SK-MEL-5 (cell line): ENCODE results near the gene SARNP. TPM values are rescaled to one million over a fixed set of nuclear protein-coding genes. Genes with fewer than 3 reads are reported as not detected.

Experiments used
- DNase-seq: peaks from one replicate; pipeline ENCODE4 v3.0.0-alpha.2; 2016; ENCODE audit warnings: low read depth, low spot score
- in situ Hi-C: cut with HindIII; loops from 2 replicates; pipeline ENCODE4 v1.10.0; 2016; ENCODE audit warnings: low sequenced_read_pairs, high pct_unique_total_duplicates, low pct_unique_long_range_greater_than_20kb
- total RNA-seq: library from RNA; depleted of rRNA; stranded (reverse); fragments of >200 nt; shearing (Covaris generic); gene quantifications from 2 replicates; pipeline ENCODE4 v1.2.3, GENCODE V29; 2014

Gene SARNP
- total RNA-seq, 1 experiment from 2014 or later: 69.4 TPM

DNA sequence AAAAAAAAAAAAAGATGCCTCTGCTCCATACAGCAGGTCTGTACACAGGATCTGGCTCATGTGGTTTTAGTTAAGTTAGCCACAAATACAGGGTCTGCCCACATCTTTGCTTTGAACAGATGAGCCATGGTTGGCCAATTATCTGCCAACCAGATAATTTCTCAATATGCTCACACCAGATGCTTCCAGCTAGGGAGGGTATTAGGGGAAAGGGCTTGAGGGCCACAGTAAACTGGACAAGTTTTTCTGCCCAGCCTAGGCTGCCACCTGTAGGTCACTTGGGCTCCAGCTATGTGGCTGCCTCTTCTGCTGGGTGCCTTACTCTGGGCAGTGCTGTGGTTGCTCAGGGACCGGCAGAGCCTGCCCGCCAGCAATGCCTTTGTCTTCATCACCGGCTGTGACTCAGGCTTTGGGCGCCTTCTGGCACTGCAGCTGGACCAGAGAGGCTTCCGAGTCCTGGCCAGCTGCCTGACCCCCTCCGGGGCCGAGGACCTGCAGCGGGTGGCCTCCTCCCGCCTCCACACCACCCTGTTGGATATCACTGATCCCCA is 96.6 kb downstream of the SARNP start:
- in situ Hi-C loops: no loop called here
- DNase-seq: peak; percentile 83

- DNase-seq: no peak
- in situ Hi-C loops: no loop called here
These were observed 97.4 kb downstream of the SARNP start, which contains the start of gene RDH5 for GRCh38 chr12:55720071-55720564. RDH5 (plus strand) TSS chr12:55720393; CDS start chr12:55721185, 792 bp downstream.

GRCh38 chr12:55719371-55719770 is 98.2 kb downstream of the SARNP start:
- no peak for DNase-seq
- in situ Hi-C loops: no loop called here

- in situ Hi-C loops: no loop called here
- no peak for DNase-seq
These were observed 98.8 kb downstream of the SARNP start for GRCh38 chr12:55718624-55719275.

DNA sequence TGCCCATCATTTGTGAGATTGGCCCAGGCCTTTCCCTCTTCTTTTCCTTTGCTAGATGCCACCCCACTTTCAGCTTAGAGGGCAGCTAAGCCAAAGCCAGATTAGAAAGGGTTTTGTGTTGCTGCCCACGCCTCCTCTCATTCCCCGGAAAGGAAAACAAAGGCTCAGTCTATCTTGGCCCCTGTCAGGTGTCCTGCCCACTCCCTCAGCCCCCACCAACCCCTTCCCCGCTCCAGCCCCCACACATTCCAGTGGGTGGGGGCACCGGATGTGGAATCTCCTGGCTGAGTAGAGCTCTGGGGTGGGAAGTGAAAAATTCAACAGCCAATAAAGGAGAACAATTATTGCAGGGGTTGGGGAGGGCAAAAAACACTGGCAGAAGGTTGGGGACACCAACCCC is 99.5 kb downstream of the SARNP start:
- in situ Hi-C loops: no loop called here
- peak; percentile 90 for DNase-seq

- in situ Hi-C loops: no loop called here
- DNase-seq: peak; percentile 19
These were observed 100.2 kb downstream of the SARNP start for GRCh38 chr12:55717011-55718007.

GRCh38 chr12:55716582-55716957 is 101.0 kb downstream of the SARNP start:
- in situ Hi-C loops: no loop called here

DNA sequence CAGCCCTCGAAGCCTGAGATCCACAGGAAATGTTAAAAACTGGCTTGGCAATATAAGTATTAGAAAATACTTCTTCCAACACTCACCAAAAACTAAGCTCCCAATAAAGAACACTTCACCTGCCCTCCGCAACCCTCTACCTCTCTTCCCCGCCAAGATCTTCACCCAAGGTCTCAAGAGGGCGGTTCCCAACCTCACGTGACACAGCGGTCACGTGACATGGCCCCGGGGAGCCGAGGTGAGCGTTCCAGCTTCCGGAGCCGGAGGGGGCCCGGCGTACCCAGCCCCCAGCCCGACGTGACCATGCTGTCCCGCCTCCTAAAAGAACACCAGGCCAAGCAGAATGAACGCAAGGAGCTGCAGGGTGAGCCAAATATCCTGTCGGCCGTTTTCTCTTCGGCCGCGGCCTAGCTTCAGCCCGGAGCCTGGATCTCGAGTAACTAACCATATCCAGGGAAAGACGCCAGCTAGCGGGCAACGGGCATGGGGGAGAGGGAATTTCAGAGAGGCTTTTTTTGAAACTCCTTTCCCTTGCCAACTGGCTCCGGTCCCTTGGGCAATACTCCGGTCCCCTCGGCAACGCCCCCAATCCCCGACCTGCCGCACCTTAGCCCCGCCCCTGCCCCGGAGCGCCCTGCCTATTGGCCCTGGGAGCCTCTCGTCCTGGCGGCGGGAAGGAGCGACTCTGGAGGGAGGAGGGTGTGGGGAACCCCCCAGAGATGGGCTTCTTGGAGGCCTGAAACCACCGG is 101.5 kb downstream of the SARNP start, which contains the start of gene BLOC1S1:
Gene BLOC1S1 (plus strand): TSS at position 214 of the 749 bp plus-strand sequence. CDS start 6 bp downstream, at position 220.
- DNase-seq: peak; percentile 86
- in situ Hi-C loops: no loop called here

More at GRCh38 chr12:55716582-55716957, 101.0 kb downstream of the SARNP start:
- DNase-seq: peak; percentile 20

DNA sequence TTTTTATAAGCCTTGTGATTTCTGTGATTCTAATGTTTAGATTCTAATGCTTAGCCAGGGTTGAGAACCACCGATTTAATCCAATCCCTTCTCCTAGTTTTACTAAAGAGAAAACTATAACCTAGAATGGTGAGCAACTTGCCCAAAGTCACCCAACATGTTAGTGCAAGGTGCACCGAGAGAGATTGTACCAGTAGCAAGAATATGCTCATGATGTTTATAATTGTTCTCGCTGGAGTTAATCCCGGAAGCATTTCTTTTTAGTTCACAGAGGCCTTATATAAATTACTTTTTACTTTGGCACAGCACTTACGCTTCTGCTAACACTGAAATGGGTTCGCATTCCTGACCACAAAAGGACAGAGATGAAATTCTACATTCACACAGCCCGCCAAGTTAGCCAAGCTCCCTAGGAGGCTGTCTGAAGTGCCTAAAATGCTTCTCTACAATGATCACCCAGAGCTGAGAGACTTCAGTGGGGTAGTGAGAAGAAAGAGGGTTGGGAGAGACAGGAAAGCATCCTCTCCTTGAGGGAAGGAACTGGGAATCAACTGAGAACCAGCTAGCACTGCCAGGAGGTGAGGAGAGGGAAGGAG is 102.3 kb downstream of the SARNP start:
- in situ Hi-C loops: no loop called here
- DNase-seq: no peak

- in situ Hi-C loops: no loop called here
- no peak for DNase-seq
These were observed 103.8 kb downstream of the SARNP start for GRCh38 chr12:55713721-55714120.

GRCh38 chr12:55712700-55713415 is 104.7 kb downstream of the SARNP start:
- DNase-seq: no peak
- in situ Hi-C loops: no loop called here

DNA sequence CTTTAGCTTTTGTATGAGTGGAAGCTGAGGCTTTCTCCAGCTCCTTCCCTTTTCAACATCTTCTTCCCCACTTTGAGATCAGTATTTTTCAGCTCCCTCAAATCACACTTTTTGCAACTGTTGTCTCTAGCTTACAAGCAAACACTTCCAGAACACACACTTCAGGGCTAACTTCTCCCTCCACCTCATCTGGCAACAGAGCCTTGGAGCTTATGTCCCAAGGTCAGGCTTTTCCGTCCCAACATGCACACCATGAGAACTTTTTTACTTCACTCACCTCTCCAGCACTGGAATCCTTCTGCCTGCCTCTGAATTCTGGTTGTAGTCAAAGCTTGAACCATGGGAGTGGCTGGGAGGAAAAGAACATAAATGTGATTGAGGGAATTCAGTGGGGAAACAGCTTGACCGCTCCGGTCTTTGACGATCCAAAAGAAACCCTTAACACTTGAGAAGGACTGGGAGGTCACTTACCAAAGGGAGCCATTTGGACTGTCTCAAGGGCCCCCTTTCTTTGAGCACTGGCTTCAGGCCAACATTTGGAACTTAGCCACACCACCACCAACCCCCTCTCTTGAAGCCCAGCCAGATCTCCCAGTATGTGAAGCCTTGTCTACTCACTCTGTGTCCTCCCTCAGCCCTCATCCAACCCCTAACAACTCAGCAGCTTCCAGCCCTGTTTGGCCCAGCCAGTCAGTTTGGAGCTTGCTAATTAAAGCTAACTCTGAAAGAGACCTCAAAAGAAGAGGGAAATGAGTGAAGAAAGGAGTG is 105.6 kb downstream of the SARNP start:
- in situ Hi-C loops: no loop called here
- DNase-seq: no peak

DNA sequence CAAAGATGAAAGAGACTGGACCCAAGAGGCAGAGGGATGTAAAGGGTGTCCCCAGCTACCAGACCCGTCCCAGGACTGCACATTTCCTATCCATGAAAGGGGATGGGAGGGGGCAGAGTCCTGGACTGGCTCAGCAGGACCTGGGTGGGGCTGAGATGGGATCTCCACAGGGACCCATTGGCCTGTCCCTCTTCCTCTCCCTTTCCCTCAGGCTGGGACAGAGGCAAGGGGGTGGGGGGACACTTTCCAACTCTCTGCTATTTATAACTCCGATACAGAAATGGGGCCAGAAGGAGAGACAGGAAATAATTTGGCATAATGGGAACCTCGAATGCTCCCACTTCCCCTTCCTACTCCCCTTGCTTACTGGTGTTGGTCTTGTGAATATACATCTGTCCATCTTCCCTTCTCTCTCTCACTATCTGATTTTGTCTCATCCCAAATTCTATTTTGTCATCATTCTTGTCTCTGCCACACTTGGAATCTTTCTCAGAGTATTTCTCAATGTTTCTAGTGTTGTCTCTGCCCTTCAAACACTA is 108.8 kb downstream of the SARNP start:
- no peak for DNase-seq
- in situ Hi-C loops: no loop called here

GRCh38 chr12:55707841-55708694 is 109.5 kb downstream of the SARNP start, which contains the start of gene ITGA7:
ITGA7 (minus strand) TSS chr12:55707904; CDS start chr12:55707682, 222 bp downstream.
- peak; percentile 60 for DNase-seq
- in situ Hi-C loops: no loop called here
